ENCODE data around the gene BHLHA15.

BHLHA15 gene

GRCh38 chr7:98200364-98200763 is 10.9 kb upstream of the BHLHA15 start:
- DNase-seq (ENCODE audit: low spot score): no peak
- H3K27ac ChIP-seq (replicated peaks; ENCODE audit: low read length): no peak overlapping the region
- no peak overlapping the region for H3K18ac ChIP-seq (ENCODE audit: low read length)
- H3K27me3 ChIP-seq (ENCODE audit: control insufficient read depth in 3 of 3, insufficient read depth in 3 of 3, low read depth in 1 of 3, low read length in 3 of 3): no peaks in the 10 kb centered on the region
- H2BK12ac ChIP-seq (ENCODE audit: low read length): no peak overlapping the region
- H3K4me3 ChIP-seq (ENCODE audit: low read length in 2 of 2): no peak overlapping the region
- no peak overlapping the region for H3K14ac ChIP-seq (ENCODE audit: low read length)
- H3K9me3 ChIP-seq (replicated peaks in 1 of 2; ENCODE audit: control insufficient read depth in 2 of 2, insufficient read depth in 1 of 2, low read depth in 1 of 2, low read length in 2 of 2): peaks cover 0 to 7% of the 10 kb centered on the region in 2 donors
- no CpG with 5 or more reads among the region's 6 CpGs for WGBS, 2 donors (ENCODE audit: extremely low coverage in 2 of 2, insufficient read length in 2 of 2, insufficient replicate concordance in 1 of 2)
- no peak overlapping the region for H2BK120ac ChIP-seq (ENCODE audit: low read depth, low read length)
- no peak overlapping the region for H4K91ac ChIP-seq (ENCODE audit: low read depth, low read length, poor library complexity)
- no peak overlapping the region for H3K23ac ChIP-seq (ENCODE audit: low read depth, low read length, poor library complexity)
- no peak overlapping the region for H3K4me2 ChIP-seq (ENCODE audit: insufficient read depth, low read length, poor library complexity, severe bottlenecking)
- H3K79me1 ChIP-seq (ENCODE audit: low read depth, low read length): no peaks in the 10 kb centered on the region
- no peak overlapping the region for H4K8ac ChIP-seq (ENCODE audit: low read depth, low read length)
- H3K4ac ChIP-seq (ENCODE audit: low read length): no peak overlapping the region
- H2AK5ac ChIP-seq (ENCODE audit: low read depth, low read length): no peak overlapping the region
- no peak overlapping the region for H2BK5ac ChIP-seq (ENCODE audit: low read length)
- peaks cover 4 to 54% of the 10 kb centered on the region in 2 donors for H3K36me3 ChIP-seq (replicated peaks in 1 of 2; ENCODE audit: control insufficient read depth in 2 of 2, insufficient read depth in 2 of 2, low read length in 2 of 2)
- no peak overlapping the region for H2AFZ ChIP-seq (ENCODE audit: low read length)
- no peak overlapping the region for H2BK15ac ChIP-seq (ENCODE audit: low read length)
- no peaks in the 10 kb centered on the region for H3K4me1 ChIP-seq (ENCODE audit: control insufficient read depth in 2 of 2, insufficient read depth in 1 of 2, low read depth in 1 of 2, low read length in 2 of 2)
- no peak overlapping the region for H3K9ac ChIP-seq (ENCODE audit: low read depth, low read length, poor library complexity)

- Histone ChIP-seq H2BK15ac (ENCODE audit: low read length) (no peak overlapping the region), H3K27me3 (ENCODE audit: control insufficient read depth in 3 of 3, insufficient read depth in 3 of 3, low read depth in 1 of 3, low read length in 3 of 3) (no peaks in the 10 kb centered on the region), H4K8ac (ENCODE audit: low read depth, low read length) (no peak overlapping the region), H3K23ac (ENCODE audit: low read depth, low read length, poor library complexity) (no peak overlapping the region), H3K9me3 (replicated peaks in 1 of 2; ENCODE audit: control insufficient read depth in 2 of 2, insufficient read depth in 1 of 2, low read depth in 1 of 2, low read length in 2 of 2) (peaks cover 0 to 7% of the 10 kb centered on the region in 2 donors), H3K4me2 (ENCODE audit: insufficient read depth, low read length, poor library complexity, severe bottlenecking) (no peak overlapping the region), H3K79me1 (ENCODE audit: low read depth, low read length) (no peaks in the 10 kb centered on the region), H3K27ac (replicated peaks; ENCODE audit: low read length) (no peak overlapping the region), H3K4me1 (ENCODE audit: control insufficient read depth in 2 of 2, insufficient read depth in 1 of 2, low read depth in 1 of 2, low read length in 2 of 2) (no peaks in the 10 kb centered on the region), H2BK120ac (ENCODE audit: low read depth, low read length) (no peak overlapping the region), H2BK12ac (ENCODE audit: low read length) (no peak overlapping the region), H3K4ac (ENCODE audit: low read length) (no peak overlapping the region), H2AFZ (ENCODE audit: low read length) (no peak overlapping the region), H3K36me3 (replicated peaks in 1 of 2; ENCODE audit: control insufficient read depth in 2 of 2, insufficient read depth in 2 of 2, low read length in 2 of 2) (peaks cover 16 to 62% of the 10 kb centered on the region in 2 donors), H4K91ac (ENCODE audit: low read depth, low read length, poor library complexity) (no peak overlapping the region), H3K14ac (ENCODE audit: low read length) (no peak overlapping the region), H3K4me3 (ENCODE audit: low read length in 2 of 2) (no peak overlapping the region), H3K9ac (ENCODE audit: low read depth, low read length, poor library complexity) (no peak overlapping the region), H2AK5ac (ENCODE audit: low read depth, low read length) (no peak overlapping the region), H2BK5ac (ENCODE audit: low read length) (no peak overlapping the region), H3K18ac (ENCODE audit: low read length) (no peak overlapping the region)
- WGBS, 2 donors (ENCODE audit: extremely low coverage in 2 of 2, insufficient read length in 2 of 2, insufficient replicate concordance in 1 of 2): no CpG with 5 or more reads among the region's 15 CpGs
- DNase-seq (ENCODE audit: low spot score): no peak
These were observed 8.7 kb upstream of the BHLHA15 start for GRCh38 chr7:98202367-98203195.

GRCh38 chr7:98203261-98203963 is 7.8 kb upstream of the BHLHA15 start:
- peak overlapping the region; percentile 43 for H2BK120ac ChIP-seq (ENCODE audit: low read depth, low read length)
- H3K4me3 ChIP-seq (ENCODE audit: low read length in 2 of 2): no peak overlapping the region
- no peak overlapping the region for H2BK15ac ChIP-seq (ENCODE audit: low read length)
- H4K8ac ChIP-seq (ENCODE audit: low read depth, low read length): no peak overlapping the region
- H2AK5ac ChIP-seq (ENCODE audit: low read depth, low read length): no peak overlapping the region
- no peaks in the 10 kb centered on the region for H3K4me1 ChIP-seq (ENCODE audit: control insufficient read depth in 2 of 2, insufficient read depth in 1 of 2, low read depth in 1 of 2, low read length in 2 of 2)
- H3K23ac ChIP-seq (ENCODE audit: low read depth, low read length, poor library complexity): no peak overlapping the region
- H3K79me1 ChIP-seq (ENCODE audit: low read depth, low read length): no peaks in the 10 kb centered on the region
- no peak overlapping the region for H3K4ac ChIP-seq (ENCODE audit: low read length)
- H3K36me3 ChIP-seq (replicated peaks in 1 of 2; ENCODE audit: control insufficient read depth in 2 of 2, insufficient read depth in 2 of 2, low read length in 2 of 2): peaks cover 16 to 65% of the 10 kb centered on the region in 2 donors
- H3K4me2 ChIP-seq (ENCODE audit: insufficient read depth, low read length, poor library complexity, severe bottlenecking): no peak overlapping the region
- no peaks in the 10 kb centered on the region for H3K27me3 ChIP-seq (ENCODE audit: control insufficient read depth in 3 of 3, insufficient read depth in 3 of 3, low read depth in 1 of 3, low read length in 3 of 3)
- H3K9ac ChIP-seq (ENCODE audit: low read depth, low read length, poor library complexity): no peak overlapping the region
- H2BK12ac ChIP-seq (ENCODE audit: low read length): no peak overlapping the region
- no CpG with 5 or more reads among the region's 28 CpGs for WGBS, 2 donors (ENCODE audit: extremely low coverage in 2 of 2, insufficient read length in 2 of 2, insufficient replicate concordance in 1 of 2)
- no peak overlapping the region for H4K91ac ChIP-seq (ENCODE audit: low read depth, low read length, poor library complexity)
- H3K27ac ChIP-seq (replicated peaks; ENCODE audit: low read length): no peak overlapping the region
- no peak overlapping the region for H3K18ac ChIP-seq (ENCODE audit: low read length)
- H2BK5ac ChIP-seq (ENCODE audit: low read length): no peak overlapping the region
- H3K14ac ChIP-seq (ENCODE audit: low read length): no peak overlapping the region
- H2AFZ ChIP-seq (ENCODE audit: low read length): no peak overlapping the region
- DNase-seq (ENCODE audit: low spot score): no peak
- peaks cover 0 to 7% of the 10 kb centered on the region in 2 donors for H3K9me3 ChIP-seq (replicated peaks in 1 of 2; ENCODE audit: control insufficient read depth in 2 of 2, insufficient read depth in 1 of 2, low read depth in 1 of 2, low read length in 2 of 2)

- Histone ChIP-seq H3K14ac (ENCODE audit: low read length) (no peak overlapping the region), H3K23ac (ENCODE audit: low read depth, low read length, poor library complexity) (no peak overlapping the region), H3K18ac (ENCODE audit: low read length) (peak overlapping the region; percentile 29), H2BK5ac (ENCODE audit: low read length) (no peak overlapping the region), H3K27me3 (ENCODE audit: control insufficient read depth in 3 of 3, insufficient read depth in 3 of 3, low read depth in 1 of 3, low read length in 3 of 3) (no peaks in the 10 kb centered on the region), H3K9me3 (replicated peaks in 1 of 2; ENCODE audit: control insufficient read depth in 2 of 2, insufficient read depth in 1 of 2, low read depth in 1 of 2, low read length in 2 of 2) (peaks cover 0 to 5% of the 10 kb centered on the region in 2 donors), H3K27ac (replicated peaks; ENCODE audit: low read length) (no peak overlapping the region), H3K4me2 (ENCODE audit: insufficient read depth, low read length, poor library complexity, severe bottlenecking) (no peak overlapping the region), H3K4me3 (ENCODE audit: low read length in 2 of 2) (no peak overlapping the region), H2AFZ (ENCODE audit: low read length) (no peak overlapping the region), H2BK12ac (ENCODE audit: low read length) (no peak overlapping the region), H4K8ac (ENCODE audit: low read depth, low read length) (no peak overlapping the region), H2BK120ac (ENCODE audit: low read depth, low read length) (no peak overlapping the region), H3K36me3 (replicated peaks in 1 of 2; ENCODE audit: control insufficient read depth in 2 of 2, insufficient read depth in 2 of 2, low read length in 2 of 2) (peaks cover 16 to 72% of the 10 kb centered on the region in 2 donors), H4K91ac (ENCODE audit: low read depth, low read length, poor library complexity) (no peak overlapping the region), H2AK5ac (ENCODE audit: low read depth, low read length) (no peak overlapping the region), H2BK15ac (ENCODE audit: low read length) (no peak overlapping the region), H3K79me1 (ENCODE audit: low read depth, low read length) (no peaks in the 10 kb centered on the region), H3K9ac (ENCODE audit: low read depth, low read length, poor library complexity) (no peak overlapping the region), H3K4me1 (ENCODE audit: control insufficient read depth in 2 of 2, insufficient read depth in 1 of 2, low read depth in 1 of 2, low read length in 2 of 2) (no peaks in the 10 kb centered on the region), H3K4ac (ENCODE audit: low read length) (no peak overlapping the region)
- no peak for DNase-seq (ENCODE audit: low spot score)
- WGBS, 2 donors (ENCODE audit: extremely low coverage in 2 of 2, insufficient read length in 2 of 2, insufficient replicate concordance in 1 of 2): no CpG with 5 or more reads among the region's 18 CpGs
These were observed 7.2 kb upstream of the BHLHA15 start for GRCh38 chr7:98203964-98204605.

Measured in neuronal stem cell (in vitro differentiated cells).